Stimulated activated CD8-positive, alpha-beta memory T cell treated with anti-CD3 and anti-CD28 coated beads, Interleukin-12 subunit alpha, Interleukin-12 subunit beta, amount 100 ng/mL, for 24 hours (primary cell): ENCODE measurements around the gene AHCTF1.
"Not testable (repeated sequence)": the region's sequence is repeated elsewhere in the genome, so short reads cannot be mapped to it uniquely, and the experiment has no call there.

Experiments
- DNase-seq: peaks from one replicate; pipeline ENCODE4 v3.0.0-alpha.2; 2020; ENCODE audit errors: extremely low read depth

AHCTF1 gene

DNA sequence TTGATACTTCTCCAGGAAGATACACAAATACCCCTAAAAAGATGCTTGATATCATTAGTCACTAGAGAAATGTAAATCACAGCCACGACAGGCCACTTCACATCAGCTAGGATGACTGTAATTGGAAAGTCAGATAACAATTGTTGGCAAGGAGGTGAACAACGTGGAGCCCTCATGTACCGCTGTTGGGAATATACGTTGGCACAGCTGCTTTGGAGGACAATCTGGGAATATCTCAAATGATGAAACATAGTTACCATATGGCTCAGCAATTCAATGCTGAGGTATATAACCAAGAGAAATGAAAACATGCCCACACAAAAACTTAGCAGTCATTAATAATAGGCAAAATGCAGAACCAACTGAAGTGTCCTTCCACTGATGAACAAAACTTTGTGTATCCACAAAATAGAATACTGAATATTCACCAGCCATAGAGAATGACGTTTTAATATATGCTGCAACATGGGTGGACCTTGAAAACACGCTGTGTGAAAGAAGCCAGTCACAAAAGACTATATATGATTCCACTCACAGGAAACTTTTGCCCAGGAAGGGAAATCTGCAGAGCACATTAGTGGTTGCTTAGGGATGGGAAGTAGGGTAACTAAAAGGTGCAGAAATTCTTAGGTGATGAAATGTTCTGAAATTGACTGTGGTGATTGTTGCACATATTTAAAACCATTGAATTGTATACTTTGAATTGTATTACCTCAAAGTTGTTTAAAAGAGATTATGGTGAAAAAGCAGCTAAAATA lies 95.4 kb downstream of the AHCTF1 start:
- DNase-seq = no peak

DNA sequence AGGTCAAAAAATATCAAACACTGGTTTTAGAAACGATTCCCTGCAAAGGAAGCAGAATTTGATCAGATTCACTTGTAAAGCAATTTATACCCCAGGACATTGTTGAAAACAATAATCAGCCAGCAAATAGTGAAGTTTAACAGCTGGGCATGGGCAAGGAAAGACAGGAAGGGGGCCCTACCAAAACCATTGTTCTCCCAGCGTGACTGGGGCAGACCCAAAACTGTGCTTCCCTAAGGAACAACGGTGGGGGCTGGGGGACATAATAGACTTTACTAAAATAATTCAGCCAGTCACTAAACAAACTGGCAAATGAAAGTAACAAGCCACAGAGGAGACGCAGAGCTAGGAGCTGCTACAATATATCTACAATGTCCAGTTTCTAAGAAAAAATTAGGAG lies 100.2 kb downstream of the AHCTF1 start:
- no peak for DNase-seq

- no peak for DNase-seq
Observed at GRCh38 chr1:246828818-246829217, 102.9 kb downstream of the AHCTF1 start.

DNA sequence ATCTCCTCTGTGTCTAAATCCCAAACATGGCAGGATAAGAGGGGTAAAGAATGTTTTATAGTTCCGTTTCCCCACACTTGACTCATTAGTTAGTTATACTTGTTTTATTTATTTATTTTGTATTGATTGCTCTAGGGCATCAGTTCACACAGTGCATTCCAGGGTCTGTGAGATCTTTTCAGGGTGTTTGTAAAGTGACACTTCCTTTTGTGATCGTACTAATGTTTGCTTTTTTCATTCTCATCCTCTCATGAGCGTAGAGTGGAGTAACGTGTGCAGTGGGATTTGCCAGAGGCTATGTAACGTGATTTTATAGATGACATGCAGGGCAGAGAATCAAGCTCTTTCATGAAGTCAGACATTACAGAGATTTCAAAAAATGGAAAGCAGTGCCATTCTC lies 104.4 kb downstream of the AHCTF1 start:
- DNase-seq = no peak

DNA sequence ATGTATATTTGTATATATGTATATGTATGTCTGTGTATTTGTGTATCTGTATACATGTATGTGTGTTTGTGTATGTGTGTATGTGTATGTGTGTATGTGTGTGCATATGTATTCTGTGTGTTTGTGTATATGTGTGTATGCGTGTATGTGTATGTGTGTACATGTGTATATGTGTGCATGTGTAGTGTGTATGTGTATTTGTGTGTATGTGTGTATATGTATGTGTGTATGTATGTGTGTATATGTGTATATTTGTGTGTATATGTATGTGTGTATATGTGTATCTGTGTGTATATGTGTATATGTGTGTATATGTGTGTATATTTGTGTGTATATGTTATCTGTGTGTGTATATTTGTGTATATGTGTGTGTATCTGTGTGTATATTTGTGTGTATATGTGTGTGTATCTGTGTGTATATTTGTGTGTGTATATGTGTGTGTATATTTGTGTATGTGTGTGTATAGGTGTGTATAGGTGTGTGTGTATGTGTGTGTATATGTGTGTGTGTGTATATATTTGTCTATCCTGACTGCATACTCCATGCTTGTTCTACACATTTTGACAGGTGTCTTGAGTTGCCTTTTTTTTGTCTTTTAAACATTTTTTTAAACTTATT lies 106.1 kb downstream of the AHCTF1 start:
- no peak for DNase-seq

DNA sequence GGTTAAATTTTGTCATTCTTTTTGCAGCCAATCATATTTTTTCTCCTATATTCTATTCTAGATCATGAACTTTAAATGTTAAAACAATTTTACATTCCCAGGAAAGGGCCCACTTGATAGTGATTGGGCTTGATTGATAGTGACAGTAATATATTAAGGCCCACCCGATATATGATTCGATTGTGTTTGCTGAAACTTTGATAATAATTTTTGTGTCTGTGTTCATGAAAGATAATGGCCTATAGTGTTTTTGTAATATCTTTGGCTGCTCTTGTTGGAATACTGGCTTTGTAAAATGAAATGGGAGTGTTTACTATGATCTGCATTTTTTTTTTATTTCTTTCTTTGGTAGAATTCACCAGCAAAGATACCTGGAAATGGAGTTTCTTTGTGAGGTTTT lies 107.2 kb downstream of the AHCTF1 start:
- no peak for DNase-seq

DNA sequence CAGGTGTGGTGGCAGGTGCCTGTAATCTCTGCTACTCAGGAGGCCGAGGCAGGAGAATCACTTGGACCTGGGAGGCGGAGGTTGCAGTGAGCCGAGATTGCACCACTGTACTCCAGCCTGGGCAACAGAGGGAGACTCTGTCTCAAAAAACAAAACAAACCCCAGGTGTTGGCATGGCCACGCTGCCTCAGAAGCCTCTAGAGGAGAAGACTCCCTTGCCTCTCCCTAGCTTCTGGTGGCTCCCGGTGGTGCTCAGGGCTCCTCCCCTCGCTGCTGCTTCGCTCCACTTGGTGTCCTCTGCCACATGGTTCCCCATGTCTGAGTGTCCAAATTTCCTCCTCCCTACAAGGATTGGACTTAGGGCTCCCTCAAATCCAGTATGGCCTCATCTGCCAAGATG lies 109.6 kb downstream of the AHCTF1 start:
- not testable (repeated sequence) for DNase-seq

DNA sequence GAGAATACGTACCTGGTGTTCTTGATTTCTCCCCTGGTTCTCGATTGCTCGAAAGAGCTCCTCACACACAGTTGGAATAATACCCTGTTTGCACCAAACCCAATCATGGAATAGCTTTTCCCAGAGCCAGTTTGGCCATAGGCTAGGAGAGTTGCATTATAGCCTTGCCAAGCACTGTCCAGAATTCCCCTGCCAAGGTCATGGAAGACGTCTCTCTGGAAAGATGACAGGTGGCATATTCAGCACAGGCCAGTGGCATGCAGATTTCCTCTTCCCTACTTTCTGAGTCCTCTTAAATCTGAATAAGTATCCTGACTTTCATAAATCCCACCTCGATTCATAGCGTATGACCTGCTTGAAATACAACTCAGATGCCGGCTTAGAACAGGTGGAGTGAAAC lies 111.1 kb downstream of the AHCTF1 start:
- DNase-seq = no peak

GRCh38 chr1:246817778-246818177 lies 114.0 kb downstream of the AHCTF1 start:
- DNase-seq = not testable (repeated sequence)

DNA sequence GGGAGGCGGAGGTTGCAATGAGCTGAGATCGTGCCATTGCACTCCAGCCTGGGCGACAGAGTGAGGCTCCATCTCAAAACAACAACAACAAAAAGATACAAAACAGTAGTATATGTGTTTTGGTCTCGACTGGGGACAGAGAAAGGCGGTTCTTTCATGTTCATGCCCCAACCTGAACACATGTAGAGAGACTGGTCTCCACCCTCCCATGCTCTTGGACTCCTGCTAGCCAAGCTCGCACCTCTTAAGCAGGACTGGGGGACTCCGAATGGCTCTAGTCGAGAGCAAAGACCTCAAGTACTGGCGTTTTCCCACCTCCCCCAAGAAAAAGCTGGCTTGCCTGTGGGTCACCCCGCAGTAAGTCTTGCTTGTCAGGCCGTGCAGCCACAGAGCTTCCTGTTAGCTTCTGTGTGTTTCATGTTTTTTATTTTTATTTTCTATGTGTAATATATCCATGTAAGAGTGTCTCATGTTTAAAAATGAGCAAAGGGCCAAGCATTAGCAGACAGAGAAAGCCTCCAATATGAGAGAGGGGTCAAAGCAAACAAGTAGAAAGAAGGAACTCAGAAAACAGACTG lies 116.0 kb downstream of the AHCTF1 start:
- DNase-seq = no peak

- no peak for DNase-seq
Observed at GRCh38 chr1:246814890-246815289, 116.9 kb downstream of the AHCTF1 start.

GRCh38 chr1:246813325-246813724 lies 118.4 kb downstream of the AHCTF1 start:
- not testable (repeated sequence) for DNase-seq

GRCh38 chr1:246811985-246812384 lies 119.8 kb downstream of the AHCTF1 start:
- no peak for DNase-seq

- DNase-seq = no peak
Observed at GRCh38 chr1:246809473-246809872, 122.3 kb downstream of the AHCTF1 start.

DNA sequence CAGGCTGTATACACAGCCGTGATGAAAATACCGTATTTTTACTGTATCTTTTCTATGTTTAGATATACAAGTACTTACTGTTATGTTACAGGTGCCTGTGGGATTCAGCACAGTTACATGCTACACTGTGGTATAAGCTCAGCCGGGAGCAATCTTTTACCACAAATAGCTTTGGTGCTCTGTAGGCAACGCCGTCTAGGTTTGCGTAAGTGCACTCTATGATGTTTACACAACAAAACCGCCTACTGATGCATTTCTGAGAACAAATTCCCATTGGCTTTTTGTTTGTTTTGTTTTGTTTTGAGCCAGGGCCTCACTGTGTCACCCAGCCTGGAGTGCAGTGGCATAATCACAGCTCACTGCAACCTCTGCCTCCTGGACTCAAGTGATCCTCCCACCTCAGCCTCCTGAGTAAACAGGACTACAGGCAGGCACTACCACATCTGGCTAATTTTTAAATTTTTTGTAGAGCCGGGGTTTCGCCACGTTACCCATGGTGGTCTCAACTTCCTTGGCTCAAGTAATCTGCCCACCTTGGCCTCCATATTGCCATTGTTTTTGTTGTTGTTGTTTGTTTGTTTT lies 126.5 kb downstream of the AHCTF1 start:
- no peak for DNase-seq

DNA sequence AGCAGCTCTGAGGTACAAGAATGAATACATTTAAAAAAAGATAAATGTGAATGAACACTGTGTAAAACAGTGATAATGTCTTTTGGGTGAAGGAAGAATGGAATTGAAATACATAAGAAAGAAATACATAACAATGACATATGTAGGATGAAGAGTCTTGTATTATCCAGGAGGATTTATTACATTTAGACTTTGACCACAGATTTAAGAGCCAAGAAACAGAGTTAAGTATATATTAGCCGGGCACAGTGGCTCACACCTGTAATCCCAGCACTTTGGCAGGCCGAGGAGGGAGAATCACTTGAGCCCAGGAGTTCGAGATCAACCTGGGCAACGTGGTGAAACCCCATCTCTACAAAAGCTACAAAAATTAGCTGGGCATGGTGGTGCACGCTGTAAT lies 127.9 kb downstream of the AHCTF1 start:
- no peak for DNase-seq

GRCh38 chr1:246803373-246803772 lies 128.4 kb downstream of the AHCTF1 start:
- DNase-seq = no peak

DNA sequence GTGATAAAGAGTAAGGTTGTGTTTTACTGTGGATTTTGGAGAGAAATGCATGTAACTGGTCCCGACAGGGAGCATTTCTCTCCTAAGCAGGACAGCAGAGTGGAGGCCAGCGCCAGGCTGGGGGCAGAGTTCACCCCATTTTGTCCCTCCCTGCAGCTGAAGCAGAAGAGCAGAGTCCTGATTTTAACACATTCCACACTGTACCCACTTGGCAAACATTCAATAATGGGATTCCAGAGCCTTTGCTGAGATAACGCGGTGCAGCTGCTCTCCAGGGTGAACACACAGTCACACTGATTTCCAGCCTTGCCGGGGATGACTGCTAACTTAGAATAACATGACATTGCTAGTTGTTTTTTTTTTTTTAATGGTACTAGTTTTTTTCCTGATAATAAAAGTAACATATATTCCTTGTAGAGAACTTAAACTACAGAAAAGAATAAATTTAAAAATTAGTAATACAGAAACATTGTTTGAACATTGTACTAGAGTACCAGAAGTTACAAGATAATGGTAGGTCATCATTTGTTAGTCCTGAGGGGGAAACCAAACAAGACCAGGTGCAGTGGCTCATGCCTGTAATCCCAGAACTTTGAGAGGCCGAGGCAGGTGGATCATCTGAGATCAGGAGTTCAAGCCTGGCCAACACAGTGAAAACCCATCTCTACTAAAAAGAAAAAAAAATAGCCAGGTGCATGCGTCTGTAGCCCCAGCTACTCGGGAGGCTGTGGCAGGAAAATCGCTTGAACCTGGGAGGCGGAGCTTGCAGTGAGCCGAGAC lies 130.3 kb downstream of the AHCTF1 start:
- DNase-seq = no peak

- no peak for DNase-seq
Observed at GRCh38 chr1:246800756-246801155, 131.0 kb downstream of the AHCTF1 start.

- no peak for DNase-seq
Observed at GRCh38 chr1:246800356-246800755, 131.4 kb downstream of the AHCTF1 start.

- DNase-seq = no peak
Observed at GRCh38 chr1:246798606-246799496, 132.9 kb downstream of the AHCTF1 start.
